Panc1 (cell line): ENCODE data around the gene ATXN7.

Experiments
- POLR2AphosphoS5 ChIP-seq: IDR thresholded peaks from 2 replicates; pipeline ENCODE4 v1.6.1; 2012; ENCODE audit warnings: mild to moderate bottlenecking, low read depth, low read length, moderate library complexity
- SIN3A ChIP-seq: IDR thresholded peaks from 2 replicates; pipeline ENCODE4 v1.6.1; 2012; ENCODE audit warnings: low read depth, mild to moderate bottlenecking, low read length, moderate library complexity, borderline replicate concordance; ENCODE audit not compliant: insufficient read depth
- TCF7L2 ChIP-seq: IDR thresholded peaks from 2 replicates; pipeline ENCODE4 v1.6.1; 2011; ENCODE audit warnings: mild to moderate bottlenecking, low read depth, low read length, inconsistent platforms
- TF ChIP-seq, protein P1 (sequence below): fragments of 450-650 bp; IDR thresholded peaks from 2 replicates; pipeline ENCODE4 v1.5.1; 2017; ENCODE audit warnings: mild to moderate bottlenecking
- TF ChIP-seq, protein P2 (sequence below), 2 experiments: IDR thresholded peaks; 2 replicates each; pipeline ENCODE4 v1.6.1; 2011 to 2012; ENCODE audit warnings: low read depth in 2 of 2, control low read depth in 1 of 2, low read length in 1 of 2, mild to moderate bottlenecking in 1 of 2, moderate library complexity in 1 of 2; ENCODE audit not compliant: insufficient read depth in 1 of 2

DNA sequence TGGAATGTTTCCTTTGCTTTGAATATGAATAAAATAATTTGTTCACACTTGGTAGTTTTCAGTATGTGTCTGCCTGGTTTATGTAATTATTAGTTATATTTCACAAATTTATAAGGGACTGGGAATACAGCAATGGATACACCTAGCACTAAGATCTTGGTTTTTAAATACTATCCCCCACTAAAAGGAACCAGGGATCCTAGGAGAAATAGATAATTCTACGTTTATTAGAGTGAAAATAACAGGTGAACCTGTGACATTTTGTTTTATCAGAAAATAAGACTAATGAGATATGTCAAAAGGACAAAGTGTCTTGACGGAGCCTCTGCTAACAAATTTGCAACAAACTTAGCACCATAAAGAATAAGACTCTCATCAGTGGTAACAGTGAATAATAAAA is 156.2 kb downstream of the ATXN7 start:
- TF ChIP-seq, protein P1, sequence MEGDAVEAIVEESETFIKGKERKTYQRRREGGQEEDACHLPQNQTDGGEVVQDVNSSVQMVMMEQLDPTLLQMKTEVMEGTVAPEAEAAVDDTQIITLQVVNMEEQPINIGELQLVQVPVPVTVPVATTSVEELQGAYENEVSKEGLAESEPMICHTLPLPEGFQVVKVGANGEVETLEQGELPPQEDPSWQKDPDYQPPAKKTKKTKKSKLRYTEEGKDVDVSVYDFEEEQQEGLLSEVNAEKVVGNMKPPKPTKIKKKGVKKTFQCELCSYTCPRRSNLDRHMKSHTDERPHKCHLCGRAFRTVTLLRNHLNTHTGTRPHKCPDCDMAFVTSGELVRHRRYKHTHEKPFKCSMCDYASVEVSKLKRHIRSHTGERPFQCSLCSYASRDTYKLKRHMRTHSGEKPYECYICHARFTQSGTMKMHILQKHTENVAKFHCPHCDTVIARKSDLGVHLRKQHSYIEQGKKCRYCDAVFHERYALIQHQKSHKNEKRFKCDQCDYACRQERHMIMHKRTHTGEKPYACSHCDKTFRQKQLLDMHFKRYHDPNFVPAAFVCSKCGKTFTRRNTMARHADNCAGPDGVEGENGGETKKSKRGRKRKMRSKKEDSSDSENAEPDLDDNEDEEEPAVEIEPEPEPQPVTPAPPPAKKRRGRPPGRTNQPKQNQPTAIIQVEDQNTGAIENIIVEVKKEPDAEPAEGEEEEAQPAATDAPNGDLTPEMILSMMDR: no peak
- TF ChIP-seq, protein P2, sequence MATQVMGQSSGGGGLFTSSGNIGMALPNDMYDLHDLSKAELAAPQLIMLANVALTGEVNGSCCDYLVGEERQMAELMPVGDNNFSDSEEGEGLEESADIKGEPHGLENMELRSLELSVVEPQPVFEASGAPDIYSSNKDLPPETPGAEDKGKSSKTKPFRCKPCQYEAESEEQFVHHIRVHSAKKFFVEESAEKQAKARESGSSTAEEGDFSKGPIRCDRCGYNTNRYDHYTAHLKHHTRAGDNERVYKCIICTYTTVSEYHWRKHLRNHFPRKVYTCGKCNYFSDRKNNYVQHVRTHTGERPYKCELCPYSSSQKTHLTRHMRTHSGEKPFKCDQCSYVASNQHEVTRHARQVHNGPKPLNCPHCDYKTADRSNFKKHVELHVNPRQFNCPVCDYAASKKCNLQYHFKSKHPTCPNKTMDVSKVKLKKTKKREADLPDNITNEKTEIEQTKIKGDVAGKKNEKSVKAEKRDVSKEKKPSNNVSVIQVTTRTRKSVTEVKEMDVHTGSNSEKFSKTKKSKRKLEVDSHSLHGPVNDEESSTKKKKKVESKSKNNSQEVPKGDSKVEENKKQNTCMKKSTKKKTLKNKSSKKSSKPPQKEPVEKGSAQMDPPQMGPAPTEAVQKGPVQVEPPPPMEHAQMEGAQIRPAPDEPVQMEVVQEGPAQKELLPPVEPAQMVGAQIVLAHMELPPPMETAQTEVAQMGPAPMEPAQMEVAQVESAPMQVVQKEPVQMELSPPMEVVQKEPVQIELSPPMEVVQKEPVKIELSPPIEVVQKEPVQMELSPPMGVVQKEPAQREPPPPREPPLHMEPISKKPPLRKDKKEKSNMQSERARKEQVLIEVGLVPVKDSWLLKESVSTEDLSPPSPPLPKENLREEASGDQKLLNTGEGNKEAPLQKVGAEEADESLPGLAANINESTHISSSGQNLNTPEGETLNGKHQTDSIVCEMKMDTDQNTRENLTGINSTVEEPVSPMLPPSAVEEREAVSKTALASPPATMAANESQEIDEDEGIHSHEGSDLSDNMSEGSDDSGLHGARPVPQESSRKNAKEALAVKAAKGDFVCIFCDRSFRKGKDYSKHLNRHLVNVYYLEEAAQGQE (IDR thresholded peaks at IDR 0.05; ENCODE audit: insufficient read depth in 1 of 2, low read depth in 2 of 2, low read length in 1 of 2): no peak
- TF ChIP-seq SIN3A (no peak), POLR2AphosphoS5 (no peak), TCF7L2 (no peak)
